ENCODE results near the gene RPTOR. TPM values are rescaled to one million over a fixed set of nuclear protein-coding genes. Genes with fewer than 3 reads are reported as not detected.

The RPTOR gene
- total and polyA plus RNA-seq, 2 donors (not counting 3 experiments of a cell fraction or from before 2014, with no cell fraction given), result 10.7 to 41.8 TPM

DNA sequence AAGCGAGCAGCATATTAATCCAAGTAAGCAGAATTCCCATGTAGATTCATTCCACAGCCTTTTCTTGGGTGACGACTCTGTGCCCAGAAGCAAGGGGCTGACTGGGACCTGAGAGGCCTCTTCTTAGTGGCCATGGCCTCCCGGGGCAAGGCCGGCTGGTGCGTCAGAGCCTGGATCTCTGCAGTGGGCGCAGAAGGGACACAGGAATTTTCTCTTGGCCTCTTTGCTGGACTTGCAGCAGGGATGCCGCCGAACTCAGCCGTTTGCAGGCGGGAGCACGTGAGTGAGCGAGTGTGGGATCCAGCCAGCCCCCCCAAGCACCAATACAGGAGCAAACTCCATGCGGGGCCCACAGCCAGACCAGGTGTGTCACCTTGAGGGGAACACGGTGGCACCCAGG is 151.8 kb downstream of the RPTOR start:
- no TSS peak for BruUV-seq (replicated peaks)
- Histone ChIP-seq H3K36me3 (ENCODE audit: control insufficient read depth in 2 of 2, extremely low read depth in 1 of 2, insufficient read depth in 2 of 2, low read length in 2 of 2) (no peaks in the 10 kb centered on the region), H4K20me1 (replicated peaks; ENCODE audit: control insufficient read depth, extremely low read depth, insufficient read depth, low read length) (no peaks in the 10 kb centered on the region), H3K4me3 (replicated peaks in 1 of 3; ENCODE audit: insufficient read depth in 1 of 3, low read depth in 1 of 3, low read length in 3 of 3) (no peak overlapping the region), H3K9ac (replicated peaks; ENCODE audit: extremely low read depth, insufficient read depth, low read length) (no peak overlapping the region), H3K9me3 (replicated peaks; ENCODE audit: control insufficient read depth, insufficient read depth, low read length) (no peaks in the 10 kb centered on the region), H3K79me2 (ENCODE audit: control insufficient read depth, insufficient read depth, low read length) (peaks cover 43% of the 10 kb centered on the region), H2AFZ (ENCODE audit: low read depth, low read length) (no peak overlapping the region), H3K4me1 (ENCODE audit: control insufficient read depth, extremely low read depth, insufficient read depth, low read length) (peaks cover 11% of the 10 kb centered on the region), H3K27ac (ENCODE audit: insufficient read depth, low read depth, low read length) (no peak overlapping the region), H3K9me1 (replicated peaks; ENCODE audit: control insufficient read depth, extremely low read depth, insufficient read depth, low read length) (no peaks in the 10 kb centered on the region), H3K4me2 (ENCODE audit: insufficient read depth, low read length) (no peak overlapping the region), H3K27me3 (ENCODE audit: control insufficient read depth in 2 of 2, insufficient read depth in 2 of 2, low read length in 2 of 2) (no peaks in the 10 kb centered on the region)
- POLR2A ChIA-PET, result no interaction called here
- TF ChIP-seq, protein P1, sequence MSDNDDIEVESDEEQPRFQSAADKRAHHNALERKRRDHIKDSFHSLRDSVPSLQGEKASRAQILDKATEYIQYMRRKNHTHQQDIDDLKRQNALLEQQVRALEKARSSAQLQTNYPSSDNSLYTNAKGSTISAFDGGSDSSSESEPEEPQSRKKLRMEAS (IDR thresholded peaks at IDR 0.05; ENCODE audit: insufficient read depth, insufficient read length), result no peak
- FAIRE-seq, result no peak
- dilution Hi-C loops (cut with MboI; ENCODE audit: extremely low pct_ligation_motif_present, low sequenced_read_pairs), result no loop called here
- CTCF ChIA-PET, result interaction anchor here (1.6 kb wide), 1 partner anchor 131 kb away, joined by 5 read pairs; no protein-coding TSS in a partner anchor
- intact Hi-C loops (cut with micrococcal nuclease), result no loop called here
- no peak for DNase-seq (ENCODE audit: low read depth, low spot score)

DNA sequence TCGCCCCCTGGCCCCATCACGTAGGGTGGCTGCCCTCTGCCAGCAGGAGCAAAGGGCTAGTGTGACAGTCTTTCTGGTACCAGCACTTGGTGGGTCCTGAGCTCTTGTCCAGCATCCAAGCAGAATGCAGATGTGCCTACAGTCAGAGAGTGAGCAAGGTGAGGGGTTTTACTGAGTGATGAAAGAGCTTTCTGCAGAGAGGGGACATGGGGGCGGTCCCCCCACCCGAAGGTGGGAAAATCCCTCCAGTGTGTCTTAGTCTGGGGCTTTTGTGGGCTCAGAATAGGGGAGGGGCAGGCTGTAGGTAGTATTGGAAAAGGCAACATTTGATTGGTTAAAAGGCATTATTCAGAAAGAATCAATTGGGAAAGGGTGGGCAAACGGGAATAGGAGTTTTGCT is 152.3 kb downstream of the RPTOR start:
- H3K79me2 ChIP-seq (ENCODE audit: control insufficient read depth, insufficient read depth, low read length), result peaks cover 42% of the 10 kb centered on the region
- H3K27ac ChIP-seq (ENCODE audit: insufficient read depth, low read depth, low read length), result no peak overlapping the region
- no peak overlapping the region for H3K9ac ChIP-seq (replicated peaks; ENCODE audit: extremely low read depth, insufficient read depth, low read length)

More for the DNA sequence above, 152.3 kb downstream of the RPTOR start:
- Histone ChIP-seq H3K9me3 (replicated peaks; ENCODE audit: control insufficient read depth, insufficient read depth, low read length) (no peaks in the 10 kb centered on the region), H3K27me3 (ENCODE audit: control insufficient read depth in 2 of 2, insufficient read depth in 2 of 2, low read length in 2 of 2) (no peaks in the 10 kb centered on the region), H2AFZ (ENCODE audit: low read depth, low read length) (no peak overlapping the region), H3K36me3 (ENCODE audit: control insufficient read depth in 2 of 2, extremely low read depth in 1 of 2, insufficient read depth in 2 of 2, low read length in 2 of 2) (no peaks in the 10 kb centered on the region), H3K9me1 (replicated peaks; ENCODE audit: control insufficient read depth, extremely low read depth, insufficient read depth, low read length) (no peaks in the 10 kb centered on the region), H3K4me2 (ENCODE audit: insufficient read depth, low read length) (no peak overlapping the region), H3K4me1 (ENCODE audit: control insufficient read depth, extremely low read depth, insufficient read depth, low read length) (peaks cover 11% of the 10 kb centered on the region), H4K20me1 (replicated peaks; ENCODE audit: control insufficient read depth, extremely low read depth, insufficient read depth, low read length) (no peaks in the 10 kb centered on the region), H3K4me3 (replicated peaks in 1 of 3; ENCODE audit: insufficient read depth in 1 of 3, low read depth in 1 of 3, low read length in 3 of 3) (no peak overlapping the region)
- TF ChIP-seq FOS (IDR thresholded peaks at IDR 0.05; ENCODE audit: borderline replicate concordance, insufficient read depth, low read length) (no peak), POLR2AphosphoS5 (IDR thresholded peaks at IDR 0.05; ENCODE audit: insufficient read depth, low read depth, low read length) (no peak), GATA2 (IDR thresholded peaks at IDR 0.05; ENCODE audit: insufficient read depth, insufficient read length, low read depth, low read length) (no peak), EZH2 (IDR thresholded peaks at IDR 0.05; ENCODE audit: borderline replicate concordance, low read depth, low read length, severe bottlenecking) (no peak), POLR2A (IDR thresholded peaks at IDR 0.05; ENCODE audit: low read depth, low read length) (no peak), JUN (IDR thresholded peaks at IDR 0.05; ENCODE audit: borderline replicate concordance, insufficient read depth, insufficient read length, low read depth) (no peak), MYC (IDR thresholded peaks at IDR 0.05; ENCODE audit: low read depth, low read length) (no peak)
- TF ChIP-seq, protein P1 (IDR thresholded peaks at IDR 0.05; ENCODE audit: insufficient read depth, insufficient read length), result no peak
- TF ChIP-seq, protein P2, sequence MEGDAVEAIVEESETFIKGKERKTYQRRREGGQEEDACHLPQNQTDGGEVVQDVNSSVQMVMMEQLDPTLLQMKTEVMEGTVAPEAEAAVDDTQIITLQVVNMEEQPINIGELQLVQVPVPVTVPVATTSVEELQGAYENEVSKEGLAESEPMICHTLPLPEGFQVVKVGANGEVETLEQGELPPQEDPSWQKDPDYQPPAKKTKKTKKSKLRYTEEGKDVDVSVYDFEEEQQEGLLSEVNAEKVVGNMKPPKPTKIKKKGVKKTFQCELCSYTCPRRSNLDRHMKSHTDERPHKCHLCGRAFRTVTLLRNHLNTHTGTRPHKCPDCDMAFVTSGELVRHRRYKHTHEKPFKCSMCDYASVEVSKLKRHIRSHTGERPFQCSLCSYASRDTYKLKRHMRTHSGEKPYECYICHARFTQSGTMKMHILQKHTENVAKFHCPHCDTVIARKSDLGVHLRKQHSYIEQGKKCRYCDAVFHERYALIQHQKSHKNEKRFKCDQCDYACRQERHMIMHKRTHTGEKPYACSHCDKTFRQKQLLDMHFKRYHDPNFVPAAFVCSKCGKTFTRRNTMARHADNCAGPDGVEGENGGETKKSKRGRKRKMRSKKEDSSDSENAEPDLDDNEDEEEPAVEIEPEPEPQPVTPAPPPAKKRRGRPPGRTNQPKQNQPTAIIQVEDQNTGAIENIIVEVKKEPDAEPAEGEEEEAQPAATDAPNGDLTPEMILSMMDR (IDR thresholded peaks at IDR 0.05; ENCODE audit: extremely low read depth in 1 of 2, insufficient read depth in 1 of 2, low read depth in 1 of 2, low read length in 2 of 2), result no peak
- no TSS peak for BruUV-seq (replicated peaks)
- intact Hi-C loops (cut with micrococcal nuclease), result no loop called here
- FAIRE-seq (no peak), DNase-seq (ENCODE audit: low read depth, low spot score) (no peak)
- dilution Hi-C loops (cut with MboI; ENCODE audit: extremely low pct_ligation_motif_present, low sequenced_read_pairs), result no loop called here
- POLR2A ChIA-PET, result no interaction called here
- CTCF ChIA-PET, result interaction anchor here (1.6 kb wide), 1 partner anchor 130 kb away, joined by 5 read pairs; no protein-coding TSS in a partner anchor

Data from endothelial cell of umbilical vein (primary cell).